Ishikawa (cell line): ENCODE measurements around the gene FNBP1L.

ENCODE experiments used
- CREB1 ChIP-seq: IDR thresholded peaks from 2 replicates; pipeline ENCODE4 v1.6.1; 2012; ENCODE audit warnings: low read depth
- FOXM1 ChIP-seq: IDR thresholded peaks from 2 replicates; pipeline ENCODE4 v1.6.1; 2012; ENCODE audit warnings: low read depth, borderline replicate concordance
- TAF1 ChIP-seq: IDR thresholded peaks from 2 replicates; pipeline ENCODE4 v1.6.1; 2012; ENCODE audit warnings: low read depth, mild to moderate bottlenecking
- TCF12 ChIP-seq: IDR thresholded peaks from 2 replicates; pipeline ENCODE4 v1.6.1; 2012; ENCODE audit warnings: low read depth
- YY1 ChIP-seq: IDR thresholded peaks from 2 replicates; pipeline ENCODE4 v1.6.1; 2012; ENCODE audit warnings: low read depth
- TF ChIP-seq, protein P1 (sequence below): IDR thresholded peaks from 2 replicates; pipeline ENCODE4 v1.6.1; 2012; ENCODE audit warnings: low read depth, mild to moderate bottlenecking

DNA sequence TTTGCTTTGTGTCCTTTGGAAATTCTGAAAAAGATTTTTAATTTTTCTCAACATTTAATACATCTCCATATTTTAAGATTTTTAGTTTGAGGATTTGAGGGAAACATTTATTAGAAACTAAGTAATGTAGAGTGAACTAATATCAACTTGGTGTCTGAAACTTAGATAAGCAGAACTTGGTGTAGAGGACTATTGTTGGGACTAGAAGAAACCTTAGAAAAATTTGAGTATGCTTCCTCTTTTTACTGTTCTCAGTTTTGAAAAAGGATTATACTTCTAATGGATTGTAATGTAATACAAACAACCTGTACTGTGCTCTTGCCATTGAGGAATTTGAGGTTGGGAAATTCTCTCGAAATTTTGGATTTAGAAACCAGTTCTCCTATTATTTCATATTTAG, 2.4 kb downstream of the FNBP1L start:
- TF ChIP-seq YY1 (no peak), CREB1 (no peak), FOXM1 (no peak), TAF1 (no peak), TCF12 (no peak)
- TF ChIP-seq, protein P1, sequence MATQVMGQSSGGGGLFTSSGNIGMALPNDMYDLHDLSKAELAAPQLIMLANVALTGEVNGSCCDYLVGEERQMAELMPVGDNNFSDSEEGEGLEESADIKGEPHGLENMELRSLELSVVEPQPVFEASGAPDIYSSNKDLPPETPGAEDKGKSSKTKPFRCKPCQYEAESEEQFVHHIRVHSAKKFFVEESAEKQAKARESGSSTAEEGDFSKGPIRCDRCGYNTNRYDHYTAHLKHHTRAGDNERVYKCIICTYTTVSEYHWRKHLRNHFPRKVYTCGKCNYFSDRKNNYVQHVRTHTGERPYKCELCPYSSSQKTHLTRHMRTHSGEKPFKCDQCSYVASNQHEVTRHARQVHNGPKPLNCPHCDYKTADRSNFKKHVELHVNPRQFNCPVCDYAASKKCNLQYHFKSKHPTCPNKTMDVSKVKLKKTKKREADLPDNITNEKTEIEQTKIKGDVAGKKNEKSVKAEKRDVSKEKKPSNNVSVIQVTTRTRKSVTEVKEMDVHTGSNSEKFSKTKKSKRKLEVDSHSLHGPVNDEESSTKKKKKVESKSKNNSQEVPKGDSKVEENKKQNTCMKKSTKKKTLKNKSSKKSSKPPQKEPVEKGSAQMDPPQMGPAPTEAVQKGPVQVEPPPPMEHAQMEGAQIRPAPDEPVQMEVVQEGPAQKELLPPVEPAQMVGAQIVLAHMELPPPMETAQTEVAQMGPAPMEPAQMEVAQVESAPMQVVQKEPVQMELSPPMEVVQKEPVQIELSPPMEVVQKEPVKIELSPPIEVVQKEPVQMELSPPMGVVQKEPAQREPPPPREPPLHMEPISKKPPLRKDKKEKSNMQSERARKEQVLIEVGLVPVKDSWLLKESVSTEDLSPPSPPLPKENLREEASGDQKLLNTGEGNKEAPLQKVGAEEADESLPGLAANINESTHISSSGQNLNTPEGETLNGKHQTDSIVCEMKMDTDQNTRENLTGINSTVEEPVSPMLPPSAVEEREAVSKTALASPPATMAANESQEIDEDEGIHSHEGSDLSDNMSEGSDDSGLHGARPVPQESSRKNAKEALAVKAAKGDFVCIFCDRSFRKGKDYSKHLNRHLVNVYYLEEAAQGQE = no peak
